Spinal cord (tissue), 10 donors: ENCODE measurements around the gene IL4R. TPM values are rescaled to one million over a fixed set of nuclear protein-coding genes. Genes with fewer than 3 reads are reported as not detected.

Experiments used
- DNase-seq, 6 donors: peaks; one replicate each; pipeline versions ENCODE4 v3.0.0 to v3.0.0-alpha.2; 2013 to 2015; ENCODE audit warnings: low spot score in 6 of 6, low read depth in 4 of 6
- H3K27ac ChIP-seq: one replicate; pipeline ENCODE4 v1.5.1; 2013; ENCODE audit warnings: low read depth, low read length, control low read depth
- H3K27me3 ChIP-seq: one replicate; pipeline ENCODE4 v1.6.1; 2013; ENCODE audit warnings: low read length; ENCODE audit not compliant: control insufficient read depth, insufficient read depth
- H3K36me3 ChIP-seq: one replicate; pipeline ENCODE4 v1.6.1; 2013; ENCODE audit warnings: low read length; ENCODE audit not compliant: control insufficient read depth, insufficient read depth
- H3K4me1 ChIP-seq: one replicate; pipeline ENCODE4 v1.6.1; 2013; ENCODE audit warnings: low read length; ENCODE audit not compliant: control insufficient read depth, insufficient read depth
- H3K4me3 ChIP-seq: one replicate; pipeline ENCODE4 v1.5.1; 2013; ENCODE audit warnings: low read depth, low read length, control low read depth
- H3K9me3 ChIP-seq: one replicate; pipeline ENCODE4 v1.6.1; 2013; ENCODE audit warnings: low read length; ENCODE audit not compliant: control insufficient read depth, insufficient read depth
- WGBS: methylation state at CpG from one replicate; pipeline ENCODE4 v1.1.5; 2013; ENCODE audit warnings: missing lambda C conversion rate; ENCODE audit not compliant: insufficient coverage; 5-methylcytosine and 5-hydroxymethylcytosine counted together
- polyA plus RNA-seq, 2 donors: library from polyadenylated mRNA; unstranded; fragments of 120-200 nt; gene quantifications; one replicate each; pipeline ENCODE4 v1.2.1, GENCODE V29; 2013; ENCODE audit not compliant: insufficient read length in 2 of 2
- total RNA-seq, 2 donors: library from RNA; depleted of rRNA in 1 of 2; stranded (reverse); fragments of 120-200 nt in 1 of 2; fragments of >200 nt in 1 of 2; gene quantifications; one replicate each; pipeline versions ENCODE4 v1.2.3 to v1.2.4, GENCODE V29; 2013 to 2014
- donor health status: healthy.

The IL4R gene
- total and polyA plus RNA-seq, 4 donors, result 6.1 to 9.8 (median 9.0) TPM

DNA sequence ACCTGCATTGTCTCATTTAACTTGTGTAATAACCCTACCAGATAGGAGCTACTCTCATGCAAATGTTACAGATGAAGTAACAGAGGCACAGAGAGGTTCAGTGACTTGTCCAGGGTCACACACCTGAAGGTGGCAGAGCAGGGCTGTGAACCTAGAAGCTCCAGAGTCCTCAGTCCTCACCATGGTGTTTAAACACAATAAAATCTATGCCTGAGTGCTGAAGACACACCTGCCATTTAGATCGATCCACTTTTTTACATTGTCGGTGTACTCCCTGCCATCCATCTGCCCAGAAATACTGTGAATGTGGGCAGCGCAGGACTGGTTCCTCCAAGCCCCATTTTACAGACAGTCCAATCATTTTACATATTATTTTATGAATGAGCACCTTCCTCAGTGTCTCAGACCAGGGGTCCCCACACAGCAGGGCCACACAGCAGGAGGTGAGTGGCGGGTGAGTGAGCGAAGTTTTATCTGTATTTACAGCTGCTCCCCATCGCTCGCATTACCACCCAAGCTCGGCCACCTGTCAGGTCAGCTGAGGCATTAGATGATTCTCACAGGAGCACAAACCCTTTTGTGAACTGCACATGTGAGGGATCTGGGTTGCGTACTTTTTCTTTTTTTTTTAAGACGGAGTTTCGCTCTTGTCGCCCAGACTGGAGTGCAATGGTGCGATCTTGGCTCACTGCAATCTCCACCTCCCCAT lies 5.6 kb downstream of the IL4R start:
- Histone ChIP-seq H3K4me3 (no peak overlapping the region), H3K36me3 (no peaks in the 10 kb centered on the region), H3K4me1 (peaks cover 2% of the 10 kb centered on the region), H3K27ac (no peak overlapping the region), H3K27me3 (peaks cover 15% of the 10 kb centered on the region), H3K9me3 (no peaks in the 10 kb centered on the region)
- WGBS, result 90% methylated on average over 9 of the region's 13 CpGs
- no peak for DNase-seq

DNA sequence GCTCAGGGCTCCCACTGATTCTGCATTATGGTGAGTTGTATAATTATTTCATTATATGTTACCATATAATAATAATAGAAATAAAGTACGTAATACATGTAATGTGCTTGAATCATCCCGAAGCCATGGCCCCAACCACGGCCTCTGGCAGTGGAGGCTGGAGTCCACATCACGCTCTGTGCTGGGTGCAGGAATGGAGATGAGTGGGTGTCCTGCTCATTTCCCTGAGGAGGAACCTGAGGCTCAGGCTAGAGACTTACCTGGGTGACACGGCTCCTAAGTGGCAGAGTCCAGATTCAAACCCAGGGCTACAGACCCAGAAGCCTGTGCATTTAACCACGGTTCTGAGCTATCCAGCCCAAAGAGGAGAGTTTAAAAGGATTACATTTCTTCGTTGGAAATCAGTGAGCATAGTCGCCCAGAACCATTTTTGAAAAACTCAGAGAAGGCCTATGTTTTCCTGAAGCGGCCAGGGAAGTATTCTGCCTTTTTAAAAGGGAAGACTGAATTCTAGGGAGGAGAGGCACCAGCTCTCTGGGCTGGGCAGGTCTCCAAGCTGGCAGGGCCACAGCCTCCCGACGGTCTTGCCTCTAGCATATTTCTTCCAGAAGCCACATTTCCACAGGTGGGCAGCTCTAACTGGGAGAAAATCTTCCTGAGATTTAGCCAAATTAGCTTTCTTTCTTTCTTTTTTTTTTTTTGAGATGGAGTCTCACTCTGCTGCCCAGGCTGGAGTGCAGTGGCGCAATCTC lies 6.7 kb downstream of the IL4R start:
- Histone ChIP-seq H3K9me3 (no peaks in the 10 kb centered on the region), H3K4me3 (no peak overlapping the region), H3K36me3 (no peaks in the 10 kb centered on the region), H3K4me1 (no peaks in the 10 kb centered on the region), H3K27ac (no peak overlapping the region), H3K27me3 (peaks cover 5% of the 10 kb centered on the region)
- WGBS, result 84% methylated on average over 8 of the region's 12 CpGs
- DNase-seq, result no peak

DNA sequence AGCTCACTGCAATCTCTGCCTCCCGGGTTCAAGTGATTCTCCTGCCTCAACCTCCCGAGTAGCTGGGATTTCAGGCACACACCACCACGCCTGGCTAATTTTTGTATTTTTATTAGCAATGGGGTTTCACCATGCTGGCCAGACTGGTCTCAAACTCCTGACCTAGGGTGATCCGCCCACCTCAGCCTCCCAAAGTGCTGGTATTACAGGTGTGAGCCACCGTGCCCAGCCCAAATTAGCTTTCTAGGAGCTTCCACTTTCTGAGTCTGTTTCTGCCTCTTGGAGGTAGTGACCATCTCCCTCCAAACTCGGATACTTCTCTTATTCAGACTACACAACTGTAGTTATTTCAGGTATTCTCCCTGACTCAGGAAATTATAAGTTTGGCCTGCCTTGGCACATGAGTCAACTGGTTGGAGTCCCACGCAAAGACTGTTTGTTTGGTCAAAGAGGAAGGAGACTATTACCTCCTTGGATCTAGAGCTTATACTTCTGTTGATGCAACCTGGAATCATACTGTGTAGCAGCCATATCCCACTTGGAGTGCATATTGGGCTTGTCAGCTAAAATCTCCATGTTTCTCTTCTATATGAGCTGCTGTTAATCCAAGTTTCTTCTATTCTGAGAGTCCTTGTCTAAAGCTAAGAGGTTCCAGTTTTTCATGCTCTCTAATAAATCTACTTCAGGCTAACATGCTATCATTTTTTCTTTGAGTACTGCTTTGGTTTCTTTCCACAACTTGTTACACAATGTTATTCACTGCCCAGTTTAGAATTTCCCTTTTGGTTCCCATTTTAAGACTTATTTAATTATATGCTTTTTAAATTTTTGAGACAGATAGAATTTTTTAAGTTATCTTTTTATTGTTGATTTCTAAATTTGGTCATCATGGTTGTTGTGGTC lies 7.5 kb downstream of the IL4R start:
- DNase-seq, result no peak
- 89% methylated on average over 4 of the region's 7 CpGs for WGBS
- no peak overlapping the region for H3K4me3 ChIP-seq
- no peaks in the 10 kb centered on the region for H3K36me3 ChIP-seq
- no peak overlapping the region for H3K27ac ChIP-seq
- H3K9me3 ChIP-seq, result no peaks in the 10 kb centered on the region
- H3K4me1 ChIP-seq, result no peaks in the 10 kb centered on the region
- no peaks in the 10 kb centered on the region for H3K27me3 ChIP-seq

DNA sequence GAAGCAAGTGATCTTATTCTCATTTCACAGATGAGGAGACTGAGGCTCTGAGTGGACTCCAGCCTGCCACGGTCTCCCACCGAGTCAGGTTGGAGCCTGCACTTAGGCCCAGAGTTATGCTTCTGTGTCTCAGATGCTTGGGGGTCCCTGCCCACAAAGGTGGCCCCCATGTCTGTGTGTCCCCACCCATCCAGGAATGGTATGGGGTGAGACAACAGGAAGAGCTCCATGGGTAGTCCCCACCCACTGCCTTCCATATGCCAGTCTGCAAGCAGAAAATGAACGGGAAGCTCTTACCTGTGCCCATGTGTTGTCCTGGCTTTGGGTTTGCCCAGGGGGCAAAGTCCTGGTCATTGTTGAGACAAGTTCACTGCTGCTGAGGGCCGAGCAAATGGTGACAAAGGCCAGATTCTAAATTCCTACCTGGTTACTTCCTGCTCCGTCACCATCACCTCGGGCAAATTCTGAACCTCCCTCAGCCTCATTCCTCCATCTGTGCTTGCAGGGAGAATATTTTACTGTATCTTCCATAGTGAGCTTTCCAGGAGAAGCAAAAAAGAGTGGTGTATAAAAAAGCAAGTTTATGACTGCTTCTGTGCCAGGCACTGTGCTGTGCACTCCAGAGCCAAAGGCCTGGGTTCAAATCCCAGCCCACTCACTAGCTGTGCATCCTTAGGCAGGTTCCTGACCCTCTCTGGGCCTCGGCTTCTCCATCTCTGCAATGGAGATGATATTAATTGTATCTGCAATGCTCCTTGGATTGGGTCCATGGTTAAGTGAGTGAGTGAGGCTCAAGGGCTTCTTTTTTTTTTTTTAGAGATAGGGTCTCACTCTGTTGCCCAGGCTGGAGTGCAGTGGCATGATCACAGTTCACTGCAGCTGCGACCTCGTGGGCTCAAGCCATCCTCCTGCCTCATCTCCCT lies 9.3 kb downstream of the IL4R start:
- H3K36me3 ChIP-seq, result no peaks in the 10 kb centered on the region
- no peak overlapping the region for H3K4me3 ChIP-seq
- 88% methylated on average over 4 of the region's 9 CpGs for WGBS
- H3K27ac ChIP-seq, result no peak overlapping the region
- no peak for DNase-seq
- H3K4me1 ChIP-seq, result peaks cover 5% of the 10 kb centered on the region
- H3K9me3 ChIP-seq, result no peaks in the 10 kb centered on the region
- H3K27me3 ChIP-seq, result no peaks in the 10 kb centered on the region

DNA sequence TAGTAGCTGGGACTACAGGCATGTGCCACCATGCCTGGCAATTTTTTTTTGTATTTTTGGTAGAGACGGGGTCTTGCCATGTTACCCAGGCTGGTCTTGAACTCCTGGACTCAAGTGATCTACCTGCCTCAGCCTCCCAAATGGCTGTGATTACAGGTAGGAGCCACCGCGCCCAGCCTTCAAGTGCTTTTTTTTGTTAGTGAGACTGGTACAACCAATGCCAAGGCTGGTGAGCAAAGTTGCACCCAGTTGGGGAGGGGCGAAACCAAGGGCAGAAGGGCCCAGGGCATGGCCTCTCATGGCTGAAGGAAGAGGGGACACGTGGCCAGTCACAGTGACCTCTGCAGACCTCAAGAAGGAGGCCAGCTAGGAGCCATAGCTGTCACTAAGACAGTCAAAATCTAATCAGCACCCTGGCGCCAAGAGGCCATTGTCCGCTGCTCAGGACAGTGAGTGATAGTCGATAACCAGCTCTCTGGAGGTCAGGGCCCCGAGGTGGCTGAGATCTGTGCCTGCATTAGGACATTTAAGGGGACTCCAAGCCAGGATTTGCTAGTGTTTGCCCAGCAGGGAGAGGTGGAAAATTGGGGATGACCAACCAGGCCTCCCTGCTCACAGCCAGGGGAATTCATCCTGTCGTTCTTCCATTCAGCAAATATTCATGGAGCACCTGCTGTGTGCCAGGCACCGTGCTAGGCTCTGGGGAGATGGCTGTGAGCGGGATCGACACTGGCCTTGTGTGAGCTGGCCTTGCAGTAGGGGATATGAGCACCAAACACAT lies 10.2 kb downstream of the IL4R start:
- Histone ChIP-seq H3K4me1 (peaks cover 5% of the 10 kb centered on the region), H3K9me3 (no peaks in the 10 kb centered on the region), H3K27me3 (no peaks in the 10 kb centered on the region), H3K27ac (no peak overlapping the region), H3K36me3 (no peaks in the 10 kb centered on the region), H3K4me3 (no peak overlapping the region)
- WGBS, result 81% methylated on average over 12 of the region's 13 CpGs
- no peak for DNase-seq

DNA sequence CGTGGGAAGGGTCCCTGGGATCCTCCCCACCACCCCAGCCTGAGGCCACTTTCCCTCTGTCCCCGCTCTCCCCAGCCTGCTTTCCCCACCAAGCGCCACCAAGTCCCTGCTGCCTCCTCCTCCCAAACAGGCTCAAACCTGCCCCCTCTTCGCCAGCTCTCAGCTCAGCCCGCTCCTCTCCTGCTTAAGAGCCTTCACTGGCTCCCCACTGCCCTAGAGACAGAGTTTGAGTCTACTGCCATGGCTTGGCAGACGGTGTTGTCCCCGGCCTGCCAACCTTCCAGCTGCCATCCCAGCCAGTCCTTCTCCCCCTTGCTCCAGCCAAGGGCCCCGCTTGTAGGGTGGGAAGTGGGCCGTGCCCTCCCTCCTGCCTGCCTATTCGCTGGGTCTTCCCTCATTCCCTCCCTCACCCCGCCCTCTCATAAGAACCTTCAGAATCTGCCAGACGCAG lies 11.1 kb downstream of the IL4R start:
- Histone ChIP-seq H3K36me3 (no peaks in the 10 kb centered on the region), H3K27me3 (no peaks in the 10 kb centered on the region), H3K27ac (no peak overlapping the region), H3K9me3 (no peaks in the 10 kb centered on the region), H3K4me3 (no peak overlapping the region), H3K4me1 (peaks cover 5% of the 10 kb centered on the region)
- 74% methylated on average over 6 of the region's 12 CpGs for WGBS
- DNase-seq, result no peak

DNA sequence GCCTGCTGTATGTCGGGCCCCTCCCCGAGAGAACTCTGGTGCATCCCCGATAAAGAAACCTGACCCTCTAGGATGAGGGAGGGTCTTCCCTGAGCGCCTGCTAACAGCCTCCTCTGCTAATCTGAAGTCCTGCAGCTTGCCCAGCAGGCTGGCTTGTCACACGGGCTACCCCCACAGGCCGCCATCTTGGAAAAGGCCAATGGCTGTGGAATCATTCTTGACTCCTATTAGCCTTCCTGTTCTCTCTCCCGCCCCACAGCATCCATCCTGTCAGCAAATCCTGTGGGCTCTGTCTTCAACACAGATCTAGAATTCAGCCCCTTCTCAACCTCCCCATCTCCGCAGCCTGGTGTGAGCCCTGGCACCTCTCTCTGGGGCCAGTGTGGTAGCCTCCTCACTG lies 12.0 kb downstream of the IL4R start:
- H3K4me3 ChIP-seq, result no peak overlapping the region
- no peaks in the 10 kb centered on the region for H3K27me3 ChIP-seq
- H3K36me3 ChIP-seq, result no peaks in the 10 kb centered on the region
- no peaks in the 10 kb centered on the region for H3K9me3 ChIP-seq
- peaks cover 5% of the 10 kb centered on the region for H3K4me1 ChIP-seq
- no peak overlapping the region for H3K27ac ChIP-seq
- 81% methylated on average over 8 of the region's 8 CpGs for WGBS
- DNase-seq, result no peak

DNA sequence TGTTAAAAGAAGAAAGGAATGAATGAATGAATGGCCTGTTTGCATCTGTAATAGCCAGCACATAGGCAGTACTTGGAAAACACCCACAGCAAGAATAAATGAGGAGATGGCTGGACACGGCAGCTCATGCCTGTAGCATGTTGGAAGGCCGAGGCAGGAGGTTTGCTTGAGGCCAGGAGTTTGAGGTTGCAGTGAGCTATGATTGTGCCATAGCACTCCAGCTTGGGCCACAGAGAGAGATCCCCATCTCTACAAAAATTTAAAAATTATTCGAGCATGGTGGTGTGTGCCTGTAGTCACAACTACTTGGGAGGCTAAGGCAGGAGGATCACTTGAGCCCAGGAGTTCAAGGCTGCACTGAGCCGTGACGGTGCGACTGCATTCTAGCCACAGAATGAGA lies 12.5 kb downstream of the IL4R start:
- no peaks in the 10 kb centered on the region for H3K9me3 ChIP-seq
- no peaks in the 10 kb centered on the region for H3K36me3 ChIP-seq
- no peak overlapping the region for H3K4me3 ChIP-seq
- H3K27ac ChIP-seq, result peak overlapping the region; percentile 57
- WGBS, result 89% methylated on average over 3 of the region's 6 CpGs
- no peaks in the 10 kb centered on the region for H3K27me3 ChIP-seq
- DNase-seq, result no peak
- H3K4me1 ChIP-seq, result peaks cover 5% of the 10 kb centered on the region
